Renal cortex interstitium (tissue), 15 donors: ENCODE results near the gene CCDC126. TPM values are rescaled to one million over a fixed set of nuclear protein-coding genes. Genes with fewer than 3 reads are reported as not detected.
"Not testable (repeated sequence)": the region's sequence is repeated elsewhere in the genome, so short reads cannot be mapped to it uniquely, and the experiment has no call there.

Source experiments
- DNase-seq, 11 donors: peaks; one replicate each; pipeline ENCODE4 v3.0.0-alpha.2; 2013; ENCODE audit warnings: low read depth in 9 of 11, low spot score in 4 of 11; ENCODE audit errors: extremely low read depth in 1 of 11
- long read RNA-seq, 16 experiments: transcript quantifications; one replicate each; lab custom pipeline, GENCODE V29; 2026
- polyA plus RNA-seq, 3 donors: library from polyadenylated mRNA; unstranded; fragments of 120-200 nt; gene quantifications; one replicate each; pipeline ENCODE4 v1.2.1, GENCODE V29; 2013; ENCODE audit not compliant: insufficient read length in 3 of 3

CCDC126 gene, protein sequence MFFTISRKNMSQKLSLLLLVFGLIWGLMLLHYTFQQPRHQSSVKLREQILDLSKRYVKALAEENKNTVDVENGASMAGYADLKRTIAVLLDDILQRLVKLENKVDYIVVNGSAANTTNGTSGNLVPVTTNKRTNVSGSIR
- polyA plus RNA-seq: 10 to 100 TPM; 14.4 to 17.2 (median 16.6) TPM
- long read RNA-seq, donor 1, partial matches to known transcripts: 0 of 3 reads
- long read RNA-seq, donor 1, other reads (novel, unspliced or antisense): 0 of 3 reads
- long read RNA-seq, donor 2, partial matches to known transcripts: 0 of 4 reads
- long read RNA-seq, donor 2, other reads (novel, unspliced or antisense): 0 of 4 reads
- long read RNA-seq, donor 3, partial matches to known transcripts: 24 of 30 reads
- long read RNA-seq, donor 3, other reads (novel, unspliced or antisense): 0 of 30 reads
- long read RNA-seq, donor 4, partial matches to known transcripts: 9 of 11 reads
- long read RNA-seq, donor 4, other reads (novel, unspliced or antisense): 0 of 11 reads
- long read RNA-seq, donor 5: 0 reads
- long read RNA-seq, donor 6, partial matches to known transcripts: 5 of 8 reads
- long read RNA-seq, donor 6, other reads (novel, unspliced or antisense): 0 of 8 reads
- long read RNA-seq, donor 7, partial matches to known transcripts: 8 of 11 reads
- long read RNA-seq, donor 7, other reads (novel, unspliced or antisense): 0 of 11 reads
- long read RNA-seq, donor 8: 0 reads
- long read RNA-seq, donor 9, partial matches to known transcripts: 37 of 62 reads
- long read RNA-seq, donor 9, other reads (novel, unspliced or antisense): 19 of 62 reads
- long read RNA-seq, donor 10, transcript CCDC126-201 (4 exons, 2,473 nt): major isoform, 5 of 26 reads
- long read RNA-seq, donor 10, partial matches to known transcripts: 19 of 26 reads
- long read RNA-seq, donor 10, other reads (novel, unspliced or antisense): 0 of 26 reads
- long read RNA-seq, donor 11, partial matches to known transcripts: 6 of 10 reads
- long read RNA-seq, donor 11, other reads (novel, unspliced or antisense): 0 of 10 reads
- long read RNA-seq, donor 12: 0 reads
- long read RNA-seq, donor 13: 0 reads
- long read RNA-seq, donor 14, transcript CCDC126-201 (4 exons, 2,473 nt): major isoform, 5 of 13 reads
- long read RNA-seq, donor 14, partial matches to known transcripts: 5 of 13 reads
- long read RNA-seq, donor 14, other reads (novel, unspliced or antisense): 0 of 13 reads
- long read RNA-seq, donor 15, partial matches to known transcripts: 0 of 2 reads
- long read RNA-seq, donor 15, other reads (novel, unspliced or antisense): 0 of 2 reads
- long read RNA-seq, donor 16, transcript CCDC126-201 (4 exons, 2,473 nt): major isoform, 6 of 26 reads
- long read RNA-seq, donor 16, partial matches to known transcripts: 17 of 26 reads
- long read RNA-seq, donor 16, other reads (novel, unspliced or antisense): 0 of 26 reads

DNA sequence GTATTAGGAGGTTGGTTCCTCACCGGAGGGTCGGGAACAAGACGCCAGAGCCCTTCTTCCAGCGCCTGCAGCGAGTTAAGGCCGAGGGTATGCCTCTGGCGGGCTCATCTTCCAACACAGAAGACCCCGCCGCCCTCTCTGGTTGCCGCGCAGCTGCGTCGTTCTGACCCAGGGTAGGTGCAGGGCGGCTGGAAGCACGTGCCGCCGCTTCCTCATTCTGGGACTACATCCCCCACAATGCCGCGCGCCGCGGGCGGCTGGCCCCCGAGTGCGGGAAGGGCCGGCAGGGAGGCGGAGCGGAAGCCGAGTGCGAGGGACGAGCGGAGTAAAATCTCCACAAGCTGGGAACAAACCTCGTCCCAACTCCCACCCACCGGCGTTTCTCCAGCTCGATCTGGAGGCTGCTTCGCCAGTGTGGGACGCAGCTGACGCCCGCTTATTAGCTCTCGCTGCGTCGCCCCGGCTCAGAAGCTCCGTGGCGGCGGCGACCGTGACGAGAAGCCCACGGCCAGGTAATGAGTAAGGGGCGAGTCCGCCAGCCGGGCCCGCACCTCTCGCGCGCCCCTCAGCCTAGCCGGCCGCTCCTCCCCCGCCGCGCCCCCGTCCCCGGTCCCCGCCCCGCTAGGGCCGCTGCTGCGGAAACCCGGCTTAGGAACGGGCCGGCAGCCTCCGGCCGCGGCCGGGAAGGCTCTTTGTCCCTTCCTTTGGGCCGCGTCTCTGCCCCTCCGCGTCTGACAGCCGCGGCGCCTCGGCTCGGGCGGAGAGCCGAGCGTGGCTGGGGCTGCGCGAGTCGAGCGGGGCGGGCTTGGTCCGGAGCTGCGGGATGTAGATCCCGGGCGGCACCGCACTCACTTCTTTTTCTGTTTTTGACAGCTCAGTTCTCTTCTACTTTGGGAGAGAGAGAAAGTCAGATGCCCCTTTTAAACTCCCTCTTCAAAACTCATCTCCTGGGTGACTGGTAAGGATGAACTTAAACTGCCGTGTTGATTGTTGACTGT, at the start of gene CCDC126:
Gene CCDC126 (plus strand): TSS at position 289 of the 998 bp plus-strand sequence. CDS start 13,934 bp downstream, outside the sequence.
- DNase-seq: peak; percentile 75 to 92 (median 88)

DNA sequence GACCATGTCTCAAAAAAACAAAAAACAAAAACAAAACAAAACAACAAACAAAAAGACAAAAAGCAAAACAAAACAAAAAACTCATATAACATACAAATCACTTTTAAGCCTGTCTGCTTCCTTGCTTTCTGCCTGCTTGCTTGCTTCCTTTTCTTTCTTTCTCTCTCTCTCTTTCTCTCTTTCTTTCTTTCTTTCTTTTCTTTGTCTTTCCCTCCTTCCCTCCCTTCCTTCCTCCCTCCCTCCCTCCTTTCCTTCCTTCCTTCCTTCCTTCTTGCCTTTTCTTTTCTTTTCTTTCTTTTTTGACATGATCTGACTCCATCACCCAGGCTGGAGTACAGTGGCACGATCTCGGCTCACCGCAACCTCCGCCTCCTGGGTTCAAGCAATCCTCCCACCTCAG, 49.5 kb upstream of the CCDC126 start:
- no peak for DNase-seq

DNA sequence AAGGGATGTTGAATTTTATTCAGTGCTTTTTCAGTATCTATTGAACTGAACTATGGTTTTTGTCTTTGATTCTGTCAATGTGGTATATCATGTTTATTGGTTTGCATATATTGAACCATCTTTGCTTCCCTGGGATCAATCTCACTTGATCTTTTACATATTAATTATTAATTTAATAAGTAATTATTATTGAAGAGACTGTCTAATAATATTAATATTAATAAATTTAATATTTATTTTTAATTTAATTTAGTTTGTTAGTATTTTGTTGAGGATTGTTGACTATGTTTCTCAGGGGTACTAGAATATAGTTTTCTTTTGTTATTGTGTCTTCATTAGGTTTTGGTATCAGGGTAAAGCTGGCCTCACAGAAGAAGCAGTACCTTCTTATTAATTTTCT, 38.9 kb upstream of the CCDC126 start:
- no peak for DNase-seq

DNA sequence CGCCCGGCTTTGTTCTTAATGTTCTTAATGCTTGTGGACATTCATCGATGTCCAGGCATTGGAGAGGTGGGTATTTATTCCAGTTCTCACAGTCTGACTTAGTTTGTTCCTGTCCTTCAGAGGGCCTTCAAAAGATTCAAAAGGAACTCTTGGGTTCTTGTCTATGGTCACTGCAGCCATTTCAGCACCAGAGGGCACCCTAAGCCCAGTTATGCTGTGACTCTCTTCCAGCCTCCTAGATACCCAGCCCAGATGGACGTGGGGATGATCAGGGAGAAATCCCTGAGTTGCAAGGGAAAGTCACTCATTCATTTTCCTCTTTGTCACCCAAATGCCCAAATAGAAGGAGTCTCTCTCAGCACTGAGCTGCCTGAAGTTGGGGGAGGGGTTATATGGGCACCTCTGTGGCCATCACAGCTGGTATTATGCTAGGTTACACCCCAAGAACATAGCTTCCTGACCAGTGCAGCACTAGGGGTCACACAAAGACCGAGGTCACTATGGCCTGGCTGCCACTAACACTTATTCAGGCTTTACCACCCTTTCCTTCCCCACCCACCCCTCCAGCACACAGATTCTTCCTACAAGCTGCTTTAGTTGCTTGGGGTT, 26.5 kb upstream of the CCDC126 start:
- DNase-seq: peak; percentile 36 to 71 (median 57)

DNA sequence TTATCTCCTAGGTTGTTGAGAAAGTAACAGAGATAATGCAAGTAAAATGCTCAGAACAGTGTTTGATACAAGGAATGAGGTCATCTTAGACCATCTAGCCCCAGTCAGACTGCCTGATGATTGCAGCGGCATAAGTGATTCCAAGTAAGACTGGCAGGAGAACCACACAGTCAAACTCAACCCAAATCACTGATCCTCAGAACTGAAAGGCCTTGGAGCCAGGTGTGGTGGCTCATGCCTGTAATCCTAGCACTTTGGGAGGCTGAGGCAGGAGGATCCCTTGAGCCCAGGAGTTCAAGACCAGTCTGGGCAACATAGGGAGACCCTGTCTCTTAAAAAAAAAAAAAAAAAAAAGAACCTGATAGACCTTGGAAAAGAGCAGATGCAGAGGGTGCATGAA, 15.2 kb upstream of the CCDC126 start:
- not testable (repeated sequence) for DNase-seq

DNA sequence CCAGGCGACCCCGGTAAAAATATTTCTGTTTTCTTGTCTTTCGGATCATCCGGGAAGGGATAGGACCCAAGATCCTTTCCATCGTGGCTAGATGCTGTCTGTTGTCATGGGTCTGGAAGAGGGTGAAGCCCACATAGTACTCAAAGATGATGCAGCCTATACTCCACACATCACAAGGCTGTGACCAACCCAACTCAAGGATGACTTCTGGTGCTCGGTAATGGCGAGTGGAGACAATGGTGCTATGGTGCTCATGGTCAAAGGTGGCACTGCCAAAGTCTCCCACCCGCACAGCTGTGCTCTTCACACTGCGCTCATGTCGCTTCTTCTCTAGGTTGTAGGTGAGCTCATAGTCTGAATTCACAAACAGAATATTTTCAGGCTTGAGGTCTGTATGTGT, 11.9 kb upstream of the CCDC126 start:
- DNase-seq: not testable (repeated sequence)

DNA sequence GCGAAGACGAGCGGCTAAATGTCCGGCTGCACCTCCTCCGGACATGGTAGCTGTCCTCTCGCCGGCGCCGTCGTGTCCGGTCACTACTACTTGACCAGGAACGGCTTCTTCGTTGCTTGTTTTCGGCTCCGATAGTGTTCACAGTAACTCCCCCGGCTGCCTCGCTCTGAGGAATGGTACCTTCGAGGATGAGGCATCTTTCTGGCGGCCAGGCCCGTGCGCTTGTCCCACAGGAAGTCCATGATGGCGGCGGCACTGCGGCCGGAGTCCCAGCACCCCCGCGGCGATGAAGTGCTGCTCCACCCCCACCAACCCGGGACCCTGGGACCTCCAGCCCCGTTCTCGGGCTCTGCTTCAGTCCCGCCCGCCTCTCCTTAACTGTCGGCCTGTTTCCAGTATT, 11.0 kb upstream of the CCDC126 start:
- no peak for DNase-seq

DNA sequence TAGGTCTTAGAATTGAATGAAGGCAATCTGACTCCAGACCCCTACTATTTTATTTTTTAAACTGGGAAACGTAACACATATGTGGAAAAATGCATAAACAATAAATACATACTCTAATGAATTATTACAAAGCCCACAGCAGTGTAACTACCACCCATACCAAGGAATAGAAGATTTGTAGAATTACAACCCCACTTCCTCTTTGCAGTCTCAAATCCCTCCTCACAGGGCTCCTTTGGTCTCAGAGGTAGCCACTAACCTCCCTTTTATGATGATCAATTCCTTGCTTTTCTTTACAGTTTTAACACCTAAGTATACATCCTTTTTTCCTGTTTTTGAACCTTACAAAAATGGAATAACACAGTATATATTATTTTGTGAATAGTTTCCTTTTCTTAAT, 6.7 kb upstream of the CCDC126 start:
- DNase-seq: no peak

DNA sequence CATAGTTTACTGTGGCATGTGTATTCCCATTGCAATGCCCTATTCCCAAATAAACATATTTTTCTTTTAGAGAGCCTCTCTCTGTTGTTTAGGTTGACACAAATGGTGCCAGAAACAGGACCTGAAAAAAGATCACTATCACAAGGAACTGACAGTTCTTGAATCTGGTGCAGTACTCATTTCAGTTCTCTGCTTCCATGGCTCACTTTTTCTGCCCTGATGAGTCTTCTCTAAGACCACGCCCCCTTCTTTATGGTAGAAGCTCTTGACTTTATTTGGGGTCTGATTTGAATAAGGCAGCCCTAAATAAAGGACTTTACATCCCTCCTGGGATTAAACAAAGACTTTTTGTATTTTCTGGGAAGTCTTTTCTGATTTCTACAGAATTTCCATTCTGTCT, 3.5 kb upstream of the CCDC126 start:
- DNase-seq: no peak

DNA sequence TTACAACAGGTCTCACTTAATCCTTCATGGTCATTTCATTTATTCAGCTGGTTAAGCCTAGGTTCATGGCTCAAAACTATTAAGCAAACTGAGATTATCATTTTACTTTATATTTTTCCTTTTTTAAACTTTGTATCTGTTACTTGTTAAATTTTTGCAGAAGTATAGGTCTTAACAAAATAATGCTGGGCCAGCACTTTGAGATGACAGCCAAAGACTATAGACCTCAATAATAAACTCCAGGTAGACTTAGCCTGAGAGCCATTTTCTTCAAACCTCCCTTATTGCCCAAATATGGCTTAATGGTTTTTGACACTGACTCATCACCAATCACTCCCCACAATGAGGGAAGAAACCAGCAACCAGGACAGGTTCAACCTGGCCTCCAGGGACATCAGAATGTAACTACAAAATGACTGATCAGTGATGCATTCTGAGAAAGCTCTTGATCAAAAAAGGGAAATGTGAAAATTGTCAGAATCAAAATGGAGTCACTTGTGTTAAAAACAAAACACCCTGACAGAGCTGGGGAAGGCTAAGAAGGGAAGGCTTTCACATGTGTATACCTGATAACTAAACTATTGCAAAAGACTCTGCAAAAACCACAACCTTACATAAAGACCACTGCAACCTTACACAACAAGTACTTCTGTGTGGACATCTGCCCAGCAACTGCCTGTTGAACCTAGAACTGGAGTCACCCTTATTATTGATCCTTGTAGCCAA, 2.1 kb upstream of the CCDC126 start:
- no peak for DNase-seq

DNA sequence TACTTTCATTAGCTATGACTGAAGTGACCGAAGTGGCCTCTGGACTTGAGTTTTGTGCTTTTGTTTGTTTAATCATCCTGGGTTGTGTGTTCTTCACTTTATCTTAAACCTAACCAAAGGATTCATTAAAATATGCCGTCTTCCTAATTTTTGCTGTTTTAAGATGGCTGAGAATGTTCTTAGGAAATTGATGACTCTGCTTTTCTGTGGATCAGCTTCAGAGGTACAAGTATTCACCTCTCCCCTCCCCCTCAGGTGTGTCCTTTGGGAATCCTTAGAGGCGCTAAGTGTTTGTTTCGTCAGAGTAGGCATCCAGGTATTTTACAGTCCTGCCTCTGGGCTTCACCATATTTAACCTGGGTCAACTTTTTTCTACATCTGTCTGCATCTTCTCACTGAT, 1.1 kb downstream of the CCDC126 start:
- no peak for DNase-seq

DNA sequence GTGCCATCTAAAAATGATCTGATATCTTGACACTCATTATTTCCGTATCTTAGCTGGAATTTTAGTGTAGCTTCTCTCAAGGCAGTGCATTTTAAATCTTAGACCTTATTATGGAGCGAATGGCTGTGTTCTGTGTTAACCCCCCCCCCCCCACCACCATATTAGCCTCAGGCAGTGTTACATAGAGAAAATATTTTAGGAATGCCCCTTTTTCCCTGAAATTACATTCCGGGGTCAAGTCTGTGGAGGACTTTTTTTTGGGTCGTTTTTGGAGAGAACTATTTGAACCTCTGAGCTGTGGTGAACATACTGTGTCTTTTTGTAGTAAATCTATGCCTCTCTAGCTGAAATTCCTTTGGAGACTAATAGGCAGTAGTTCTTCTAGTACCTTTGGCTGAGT, 3.1 kb downstream of the CCDC126 start:
- DNase-seq: no peak

DNA sequence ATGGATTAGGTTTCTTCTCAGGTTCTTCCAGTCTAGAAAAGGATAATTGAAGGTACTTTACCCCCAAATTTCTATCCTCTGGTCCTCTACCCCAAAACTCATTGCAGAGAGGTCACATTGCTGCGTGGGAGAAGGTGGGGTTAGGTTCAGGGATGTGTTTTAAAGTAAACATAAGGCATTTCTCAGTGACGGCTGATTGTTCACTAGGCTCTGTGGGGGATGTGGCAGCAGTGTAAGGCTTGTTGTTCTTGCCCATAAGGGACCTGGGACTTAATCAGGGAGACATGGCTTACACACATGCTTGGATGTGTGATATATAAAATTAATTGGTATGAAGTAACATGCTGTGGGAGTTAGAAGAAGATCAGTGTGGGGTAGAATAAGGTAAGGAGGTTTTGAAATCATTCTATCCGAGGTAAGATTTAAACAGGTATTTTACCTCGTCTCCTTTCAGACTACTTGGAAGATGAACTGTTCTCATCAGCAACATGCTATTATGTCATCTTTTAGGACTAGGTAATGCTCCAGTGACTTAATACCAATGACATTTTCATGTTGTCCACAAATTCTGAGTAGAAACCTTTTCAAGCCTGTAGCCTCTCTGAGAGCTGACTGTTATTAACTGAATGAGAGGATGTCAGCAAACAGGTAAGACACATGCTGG, 6.6 kb downstream of the CCDC126 start:
- DNase-seq: no peak

DNA sequence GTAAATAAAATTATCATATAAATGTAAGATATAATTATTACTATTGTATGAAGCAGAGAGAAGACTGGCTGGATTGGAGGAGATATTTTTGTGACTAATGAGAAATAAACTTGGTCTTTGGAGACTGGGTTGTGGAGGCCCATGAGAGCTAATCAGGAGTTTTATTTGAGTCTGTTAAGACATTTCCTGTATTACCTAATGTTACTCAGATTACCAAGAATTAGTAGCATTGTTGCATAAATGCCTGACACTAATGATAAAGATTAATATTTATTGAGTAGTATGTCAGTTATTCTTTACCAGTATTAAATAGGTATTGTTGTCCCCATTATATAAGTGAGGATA, 7.1 kb downstream of the CCDC126 start:
- DNase-seq: no peak

DNA sequence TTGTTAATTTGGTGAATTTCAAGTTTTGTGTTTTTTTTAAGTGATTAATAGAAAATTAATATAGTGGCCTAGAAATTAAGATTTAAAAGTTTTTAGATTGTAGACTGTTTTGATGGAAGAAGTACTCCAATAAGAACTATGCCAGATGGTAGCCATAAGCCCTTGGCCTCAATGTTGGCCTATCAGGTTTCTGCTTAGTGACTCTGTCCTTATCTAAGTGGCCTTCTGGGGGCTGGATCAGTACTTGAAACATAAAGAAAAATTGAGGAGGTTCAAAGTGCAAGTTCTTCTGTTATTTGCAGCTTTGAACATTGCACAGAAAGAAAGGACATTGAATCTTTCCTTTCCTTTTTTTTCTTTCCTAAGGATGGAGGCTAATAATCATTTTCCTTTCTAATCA, 9.9 kb downstream of the CCDC126 start:
- no peak for DNase-seq

DNA sequence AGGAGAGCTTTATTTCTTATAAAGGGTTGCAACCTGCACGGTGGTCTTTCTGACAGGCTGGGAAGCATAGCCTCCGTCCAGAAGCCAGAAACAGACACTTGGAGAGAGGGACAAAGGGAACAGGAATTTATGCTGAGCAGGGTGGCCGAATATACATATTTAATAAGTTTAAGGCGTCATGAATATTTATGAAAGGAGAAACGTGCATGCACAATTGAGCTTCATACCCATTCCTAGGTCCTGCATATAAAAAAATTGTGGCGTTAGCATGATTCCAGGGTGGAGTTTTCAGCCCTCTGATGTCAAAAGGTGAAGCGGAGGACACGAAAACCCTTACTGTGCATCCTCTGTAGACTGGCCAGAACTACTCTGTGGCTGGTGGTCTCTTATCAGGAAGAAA, 10.7 kb downstream of the CCDC126 start:
- no peak for DNase-seq
